Mesenchymal stem cell (in vitro differentiated cells and primary cell): ENCODE measurements around the gene ACHE.

ENCODE experiments used
- DNase-seq: peaks from one replicate; pipeline ENCODE4 v3.0.0-alpha.2; 2013
- H2AFZ ChIP-seq: one replicate; pipeline ENCODE4 v1.6.1; 2013; ENCODE audit warnings: low read depth, mild to moderate bottlenecking, control low read depth, inconsistent platforms, low read length, moderate library complexity
- H2AK5ac ChIP-seq: 2 replicates; pipeline ENCODE4 v1.6.1; 2013; ENCODE audit warnings: low read length, moderate library complexity, mild to moderate bottlenecking, inconsistent platforms; ENCODE audit not compliant: severe bottlenecking
- H2BK120ac ChIP-seq: one replicate; pipeline ENCODE4 v1.6.1; 2013; ENCODE audit warnings: low read depth, mild to moderate bottlenecking, inconsistent platforms, low read length, moderate library complexity
- H2BK12ac ChIP-seq, 2 experiments: one replicate each; pipeline ENCODE4 v1.6.1; 2013; ENCODE audit warnings: inconsistent platforms in 2 of 2, low read length in 2 of 2, mild to moderate bottlenecking in 2 of 2, moderate library complexity in 2 of 2, control low read depth in 1 of 2
- H2BK15ac ChIP-seq: one replicate; pipeline ENCODE4 v1.6.1; 2013; ENCODE audit warnings: mild to moderate bottlenecking, low read depth, inconsistent platforms; ENCODE audit not compliant: poor library complexity, severe bottlenecking
- H2BK5ac ChIP-seq: 2 replicates; pipeline ENCODE4 v1.6.1; 2013; ENCODE audit warnings: low read depth, mild to moderate bottlenecking, low read length, control low read depth, inconsistent platforms; ENCODE audit not compliant: poor library complexity, severe bottlenecking
- H3K14ac ChIP-seq, 2 experiments: one replicate each; pipeline ENCODE4 v1.6.1; 2013; ENCODE audit warnings: inconsistent platforms in 2 of 2, low read length in 2 of 2, control low read depth in 1 of 2, mild to moderate bottlenecking in 1 of 2, moderate library complexity in 1 of 2
- H3K18ac ChIP-seq, 2 experiments: one replicate each; pipeline ENCODE4 v1.6.1; 2013; ENCODE audit warnings: inconsistent platforms in 2 of 2, low read length in 2 of 2, control low read depth in 1 of 2, low read depth in 1 of 2, mild to moderate bottlenecking in 1 of 2
- H3K23ac ChIP-seq, 2 experiments: one replicate each; pipeline ENCODE4 v1.6.1; 2013; ENCODE audit warnings: inconsistent platforms in 2 of 2, low read length in 2 of 2, mild to moderate bottlenecking in 2 of 2, moderate library complexity in 2 of 2, control low read depth in 1 of 2
- H3K27ac ChIP-seq: 2 replicates; pipeline ENCODE4 v1.5.1; 2013; ENCODE audit warnings: mild to moderate bottlenecking, moderate library complexity, low read length, control low read depth, inconsistent platforms; ENCODE audit not compliant: poor library complexity, severe bottlenecking
- H3K27me3 ChIP-seq, 2 experiments: 2 replicates each; pipeline versions ENCODE4 v1.6.1 to v1.7.0; 2013; ENCODE audit warnings: low read length in 2 of 2, mild to moderate bottlenecking in 2 of 2, moderate library complexity in 2 of 2, control low read depth in 1 of 2, inconsistent platforms in 1 of 2; ENCODE audit not compliant: control insufficient read depth in 1 of 2, insufficient read depth in 1 of 2
- H3K36me3 ChIP-seq, 2 experiments: 2 replicates each; pipeline versions ENCODE4 v1.6.1 to v1.7.0; 2013; ENCODE audit warnings: low read length in 2 of 2, control low read depth in 1 of 2, inconsistent platforms in 1 of 2, low read depth in 1 of 2, mild to moderate bottlenecking in 1 of 2; ENCODE audit not compliant: insufficient read depth in 2 of 2, control insufficient read depth in 1 of 2
- H3K4ac ChIP-seq, 2 experiments: one replicate each; pipeline ENCODE4 v1.6.1; 2013; ENCODE audit warnings: inconsistent platforms in 2 of 2, low read length in 2 of 2, mild to moderate bottlenecking in 2 of 2, moderate library complexity in 2 of 2, control low read depth in 1 of 2, low read depth in 1 of 2
- H3K4me1 ChIP-seq: 2 replicates; pipeline ENCODE4 v1.6.1; 2013; ENCODE audit warnings: low read depth, low read length, control low read depth; ENCODE audit not compliant: control insufficient read depth, insufficient read depth
- H3K4me2 ChIP-seq: 2 replicates; pipeline ENCODE4 v1.6.1; 2013; ENCODE audit warnings: low read length, mild to moderate bottlenecking, inconsistent platforms; ENCODE audit not compliant: poor library complexity, severe bottlenecking
- H3K4me3 ChIP-seq, 2 experiments: 2 replicates each; pipeline versions ENCODE4 v1.5.1 to v1.7.0; 2013; ENCODE audit warnings: low read length in 2 of 2, mild to moderate bottlenecking in 2 of 2, control low read depth in 1 of 2, low read depth in 1 of 2; ENCODE audit not compliant: insufficient read depth in 1 of 2
- H3K79me1 ChIP-seq: replicated peaks from 2 replicates; pipeline ENCODE4 v1.6.1; 2013; ENCODE audit warnings: mild to moderate bottlenecking, control low read depth, low read length, inconsistent platforms; ENCODE audit not compliant: poor library complexity, severe bottlenecking
- H3K9ac ChIP-seq: 2 replicates; pipeline ENCODE4 v1.7.0; 2013; ENCODE audit warnings: mild to moderate bottlenecking, low read length, moderate library complexity
- H3K9me3 ChIP-seq: 2 replicates; pipeline ENCODE4 v1.7.0; 2013; ENCODE audit warnings: mild to moderate bottlenecking, low read length; ENCODE audit not compliant: control insufficient read depth
- H4K8ac ChIP-seq: one replicate; pipeline ENCODE4 v1.6.1; 2013; ENCODE audit warnings: inconsistent platforms, mild to moderate bottlenecking, low read length, moderate library complexity
- H4K91ac ChIP-seq: one replicate; pipeline ENCODE4 v1.6.1; 2013; ENCODE audit warnings: mild to moderate bottlenecking, low read length, inconsistent platforms
- WGBS: methylation state at CpG from one replicate; pipeline ENCODE4 v1.1.7; 2013; ENCODE audit warnings: mixed read lengths; 5-methylcytosine and 5-hydroxymethylcytosine counted together

The ACHE gene

DNA sequence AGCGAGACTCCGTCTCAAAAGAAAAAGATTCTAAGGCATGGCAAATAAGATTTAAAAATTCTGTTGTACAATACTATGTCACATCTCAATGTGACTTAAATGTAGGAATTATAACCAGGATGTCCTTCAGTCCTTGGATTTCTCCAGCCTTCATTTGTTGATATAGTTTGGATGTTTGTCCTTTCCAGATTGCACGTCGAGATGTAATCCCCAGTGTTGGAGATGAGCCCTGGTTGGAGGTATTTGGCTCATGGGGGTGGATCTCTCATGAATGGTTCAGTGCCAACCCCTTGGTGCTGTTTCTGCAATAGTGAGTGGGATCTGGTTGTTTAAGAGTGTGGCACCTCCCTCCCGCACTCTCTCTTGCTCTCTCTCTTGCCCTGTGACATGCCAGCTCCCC is 12.8 kb upstream of the ACHE start:
- DNase-seq = no peak
- H3K9ac ChIP-seq = no peak overlapping the region

DNA sequence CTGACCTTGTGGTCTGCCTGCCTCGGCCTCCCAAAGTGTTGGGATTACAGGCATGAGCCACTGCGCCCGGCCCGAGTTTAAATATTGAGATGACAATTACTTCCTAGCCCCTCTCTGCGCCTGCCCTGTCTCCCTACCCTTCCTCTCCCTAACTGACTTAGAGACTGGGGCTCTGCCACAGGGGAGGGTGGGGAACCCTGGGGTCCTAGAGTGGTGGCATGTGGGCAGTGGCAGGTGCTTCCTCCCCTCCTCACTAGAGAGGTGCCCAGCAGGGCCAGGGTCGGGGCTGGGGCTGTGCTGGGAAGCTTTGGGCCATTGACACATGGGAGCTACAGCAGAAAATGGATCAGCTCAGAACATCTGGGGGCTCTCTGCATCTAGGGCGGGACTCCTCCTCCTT is 7.0 kb upstream of the ACHE start:
- no peak overlapping the region for H3K4ac ChIP-seq
- no peak for DNase-seq
- H4K8ac ChIP-seq = no peak overlapping the region
- H3K27ac ChIP-seq = no peak overlapping the region
- peaks cover 5% of the 10 kb centered on the region for H3K9me3 ChIP-seq
- no peak overlapping the region for H3K4me3 ChIP-seq
- peaks cover 27 to 30% of the 10 kb centered on the region in 2 experiments for H3K27me3 ChIP-seq
- no peak overlapping the region for H2BK5ac ChIP-seq
- H2AFZ ChIP-seq = no peak overlapping the region
- H3K79me1 ChIP-seq = no peaks in the 10 kb centered on the region
- 92% methylated on average over 6 of the region's 7 CpGs for WGBS
- no peak overlapping the region for H3K9ac ChIP-seq
- H4K91ac ChIP-seq = no peak overlapping the region
- H3K23ac ChIP-seq = no peak overlapping the region
- no peak overlapping the region for H3K4me2 ChIP-seq
- no peak overlapping the region for H3K18ac ChIP-seq
- no peaks in the 10 kb centered on the region for H3K4me1 ChIP-seq
- H2AK5ac ChIP-seq = no peak overlapping the region
- H2BK120ac ChIP-seq = no peak overlapping the region
- no peaks in the 10 kb centered on the region for H3K36me3 ChIP-seq
- H2BK15ac ChIP-seq = no peak overlapping the region
- H3K14ac ChIP-seq = no peak overlapping the region
- no peak overlapping the region for H2BK12ac ChIP-seq

More for the DNA sequence above, 12.8 kb upstream of the ACHE start:
- H3K23ac ChIP-seq = no peak overlapping the region
- H4K91ac ChIP-seq = no peak overlapping the region
- no peak overlapping the region for H2BK12ac ChIP-seq
- no peak overlapping the region for H3K4me3 ChIP-seq
- H4K8ac ChIP-seq = no peak overlapping the region
- H2BK5ac ChIP-seq = no peak overlapping the region
- no peak overlapping the region for H3K4ac ChIP-seq
- H3K14ac ChIP-seq = no peak overlapping the region
- no peaks in the 10 kb centered on the region for H3K79me1 ChIP-seq
- H2BK120ac ChIP-seq = no peak overlapping the region
- no peak overlapping the region for H3K18ac ChIP-seq
- no peaks in the 10 kb centered on the region for H3K4me1 ChIP-seq
- no peak overlapping the region for H2BK15ac ChIP-seq
- H3K9me3 ChIP-seq = peaks cover 5% of the 10 kb centered on the region
- peaks cover 0 to 5% of the 10 kb centered on the region in 2 experiments for H3K27me3 ChIP-seq
- no peak overlapping the region for H3K4me2 ChIP-seq
- 93% methylated on average over 3 of the region's 5 CpGs for WGBS
- no peak overlapping the region for H3K27ac ChIP-seq
- H2AFZ ChIP-seq = no peak overlapping the region
- H2AK5ac ChIP-seq = no peak overlapping the region
- no peaks in the 10 kb centered on the region for H3K36me3 ChIP-seq

DNA sequence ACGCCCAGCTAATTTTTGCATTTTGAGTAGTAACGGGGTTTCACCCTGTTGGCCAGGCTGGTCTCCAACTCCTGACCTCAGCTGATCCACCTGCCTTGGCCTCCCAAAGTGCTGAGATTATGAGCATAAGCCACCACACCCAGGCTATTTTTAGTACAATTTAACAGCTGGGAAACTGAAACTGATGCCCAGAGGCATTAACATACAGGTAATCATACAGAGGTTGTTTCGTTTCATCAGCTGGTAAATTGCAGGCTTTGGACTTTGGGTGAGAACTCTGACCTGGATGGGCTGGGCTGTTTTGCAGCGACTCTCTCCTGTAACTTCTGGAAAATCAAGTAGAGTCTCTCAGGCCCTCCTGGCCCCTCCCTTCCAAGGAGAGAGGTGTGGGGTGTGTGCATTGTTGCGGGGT is 6.2 kb upstream of the ACHE start:
- no peak for DNase-seq
- Histone ChIP-seq H3K9me3 (peaks cover 5% of the 10 kb centered on the region), H3K18ac (no peak overlapping the region), H3K27me3 (peaks cover 32 to 36% of the 10 kb centered on the region in 2 experiments), H3K4me3 (no peak overlapping the region), H3K14ac (no peak overlapping the region), H2AK5ac (no peak overlapping the region), H3K79me1 (no peaks in the 10 kb centered on the region), H4K91ac (no peak overlapping the region), H3K23ac (no peak overlapping the region), H3K27ac (no peak overlapping the region), H3K4ac (no peak overlapping the region), H2BK120ac (no peak overlapping the region), H2BK15ac (no peak overlapping the region), H3K9ac (no peak overlapping the region), H2AFZ (no peak overlapping the region), H4K8ac (no peak overlapping the region), H3K36me3 (no peaks in the 10 kb centered on the region), H3K4me1 (peaks cover 3% of the 10 kb centered on the region), H2BK5ac (no peak overlapping the region), H3K4me2 (no peak overlapping the region), H2BK12ac (no peak overlapping the region)
- WGBS = 79% methylated on average over 3 of the region's 5 CpGs

- Histone ChIP-seq H3K9me3 (no peaks in the 10 kb centered on the region), H2BK15ac (no peak overlapping the region), H3K4me2 (no peak overlapping the region), H2BK12ac (no peak overlapping the region), H3K4me1 (peaks cover 13% of the 10 kb centered on the region), H3K4me3 (no peak overlapping the region), H3K14ac (no peak overlapping the region), H2BK120ac (no peak overlapping the region), H3K23ac (no peak overlapping the region), H3K27me3 (peaks cover 39 to 44% of the 10 kb centered on the region in 2 experiments), H2BK5ac (no peak overlapping the region), H2AFZ (no peak overlapping the region), H3K36me3 (no peaks in the 10 kb centered on the region), H3K79me1 (no peaks in the 10 kb centered on the region), H3K18ac (no peak overlapping the region), H3K4ac (no peak overlapping the region), H3K9ac (no peak overlapping the region), H4K91ac (no peak overlapping the region), H3K27ac (no peak overlapping the region), H2AK5ac (no peak overlapping the region), H4K8ac (no peak overlapping the region)
- 100% methylated on average over 1 of the region's 2 CpGs for WGBS
- no peak for DNase-seq
Measured at GRCh38 chr7:100900978-100901377, 5.3 kb upstream of the ACHE start.
